Measurements from ENCODE around the gene CEP44.

The CEP44 gene

DNA sequence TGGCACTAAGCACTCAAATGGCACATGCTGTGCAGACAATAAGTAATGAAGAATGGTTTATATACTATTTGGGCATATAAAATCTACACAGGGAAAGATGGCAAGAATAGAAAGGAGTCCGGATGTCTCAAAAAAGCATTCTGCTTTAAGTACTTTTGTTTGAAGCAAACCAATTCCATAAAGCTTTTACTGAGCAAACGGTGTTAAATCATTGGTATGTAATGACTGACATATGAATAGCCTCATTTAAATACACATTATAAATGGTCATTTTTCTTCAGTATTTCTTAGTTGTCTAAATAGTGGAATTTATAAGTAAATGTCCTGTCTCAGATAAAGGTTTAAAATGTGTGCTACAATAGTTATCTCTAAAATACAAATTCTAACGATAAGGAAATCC, 6.3 kb upstream of the CEP44 start:
- TF ChIP-seq CTCF (conservative IDR thresholded peaks at IDR 0.05; ENCODE audit: low read length) = no peak
- no peak for DNase-seq (ENCODE audit: low read depth)
- H3K4me3 ChIP-seq (ENCODE audit: low read length) = no peak overlapping the region

- no peak for DNase-seq (ENCODE audit: low read depth)
- H3K4me3 ChIP-seq (ENCODE audit: low read length) = no peak overlapping the region
- TF ChIP-seq CTCF (conservative IDR thresholded peaks at IDR 0.05; ENCODE audit: low read length) = no peak
Observed at GRCh38 chr4:174278467-174278866, 5.2 kb upstream of the CEP44 start.

DNA sequence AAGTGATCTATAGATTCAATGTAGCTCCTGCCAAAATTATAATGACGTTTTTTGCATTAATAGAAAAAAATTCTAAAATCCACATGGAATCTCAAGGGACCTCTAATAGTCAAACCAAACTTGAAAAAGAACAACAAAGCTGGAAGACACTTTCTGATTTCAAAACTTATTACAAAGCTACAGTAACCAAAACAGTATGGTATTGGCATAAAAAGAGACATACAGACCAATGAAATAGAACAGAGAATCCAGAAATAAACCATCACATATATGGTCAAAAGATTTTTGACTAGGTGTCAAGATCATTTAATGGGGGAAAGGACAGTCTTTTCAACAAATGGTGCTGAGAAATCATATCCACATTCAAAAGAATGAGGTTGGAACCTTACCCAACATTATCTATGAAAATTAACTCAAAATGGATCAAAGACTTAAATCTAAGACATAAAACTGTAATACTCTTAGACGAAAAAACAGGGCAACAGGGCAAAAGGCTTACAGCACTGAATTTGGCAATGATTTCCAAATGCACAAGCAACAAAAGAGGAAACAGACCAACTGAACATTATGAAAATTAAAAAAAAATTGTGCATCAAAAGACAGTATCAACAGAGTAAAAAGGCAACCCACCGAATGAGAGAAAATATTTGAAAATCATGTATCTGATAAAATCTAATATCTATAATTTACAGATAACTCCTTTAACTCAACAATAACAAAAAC, 4.1 kb upstream of the CEP44 start:
- no peak for DNase-seq (ENCODE audit: low read depth)
- no peak overlapping the region for H3K4me3 ChIP-seq (ENCODE audit: low read length)
- no peak for TF ChIP-seq CTCF (conservative IDR thresholded peaks at IDR 0.05; ENCODE audit: low read length)

- no peak for DNase-seq (ENCODE audit: low read depth)
Observed at GRCh38 chr4:174281182-174281737, 2.5 kb upstream of the CEP44 start.

GRCh38 chr4:174281901-174282300, 1.8 kb upstream of the CEP44 start:
- no peak overlapping the region for H3K4me3 ChIP-seq (ENCODE audit: low read length)
- no peak for DNase-seq (ENCODE audit: low read depth)
- TF ChIP-seq CTCF (conservative IDR thresholded peaks at IDR 0.05; ENCODE audit: low read length) = no peak

More at GRCh38 chr4:174281182-174281737, 2.5 kb upstream of the CEP44 start:
- TF ChIP-seq CTCF (conservative IDR thresholded peaks at IDR 0.05; ENCODE audit: low read length) = no peak
- H3K4me3 ChIP-seq (ENCODE audit: low read length) = no peak overlapping the region

DNA sequence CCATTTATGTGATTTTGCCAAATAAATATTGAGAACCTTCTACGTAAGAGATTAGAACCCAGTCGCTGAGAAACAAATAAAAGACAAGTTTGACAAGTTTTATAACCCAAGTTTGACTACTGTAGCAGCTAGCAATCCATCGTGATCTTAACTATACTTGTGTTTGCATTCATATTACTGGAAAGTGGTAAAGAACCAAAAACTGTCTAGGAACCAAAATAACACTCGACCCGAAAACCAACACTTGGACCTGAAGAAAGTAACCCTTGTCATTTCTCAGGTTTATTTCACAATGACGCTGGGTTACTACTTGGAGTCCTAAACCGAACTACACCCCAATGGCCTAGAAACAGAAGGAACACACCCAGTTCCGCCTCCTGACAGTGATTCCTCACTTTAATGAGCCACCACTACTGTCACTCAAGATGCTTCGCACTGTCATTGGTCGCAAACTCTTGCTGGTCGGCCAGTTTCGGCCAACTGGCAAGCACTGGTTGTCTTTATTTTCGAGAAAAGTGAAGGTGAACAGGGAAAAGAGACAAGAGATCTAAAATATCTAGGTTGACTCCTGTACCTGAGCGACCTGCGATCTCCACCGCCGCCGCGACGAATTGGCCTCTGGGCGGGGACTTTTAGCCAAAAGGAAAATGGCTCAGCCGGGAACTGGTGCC, 740 bp upstream of the CEP44 start:
- H3K4me3 ChIP-seq (ENCODE audit: low read length) = peak overlapping the region; percentile 82
- DNase-seq (ENCODE audit: low read depth) = peak; percentile 93
- no peak for TF ChIP-seq CTCF (conservative IDR thresholded peaks at IDR 0.05; ENCODE audit: low read length)

DNA sequence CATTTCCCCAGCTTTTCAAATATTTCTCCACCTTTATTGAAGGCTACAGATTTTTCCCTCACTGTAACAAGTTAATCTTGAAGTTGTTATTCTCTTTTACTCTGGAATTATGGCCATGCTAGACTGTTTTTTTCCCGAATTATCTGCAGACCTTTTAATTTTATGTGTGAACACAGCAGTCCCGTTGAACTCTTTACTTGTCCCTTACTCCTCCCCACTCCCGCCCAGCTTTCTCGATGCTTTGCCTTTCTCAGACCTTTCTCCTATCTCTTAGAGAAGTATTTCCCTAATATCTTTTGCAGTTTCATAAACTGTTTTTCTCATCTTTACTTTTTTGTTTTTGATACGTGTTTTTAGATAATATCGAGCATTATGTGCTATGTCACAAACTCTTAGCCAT, 776 bp downstream of the CEP44 start:
- no peak for DNase-seq (ENCODE audit: low read depth)
- TF ChIP-seq CTCF (conservative IDR thresholded peaks at IDR 0.05; ENCODE audit: low read length) = no peak
- peak overlapping the region; percentile 82 for H3K4me3 ChIP-seq (ENCODE audit: low read length)

All from AG10803 (cell line).